GM18907 (cell line): ENCODE measurements around the gene DCHS2.
A peak's percentile ranks its signal among the peaks of the same experiment; 100 is the strongest.

Source experiments
- ATAC-seq: cut with Tn5 transposase; IDR thresholded peaks from one replicate; pipeline ENCODE4 v1.9.1; 2021; ENCODE audit warnings: mild to moderate bottlenecking, moderate library complexity; ENCODE audit not compliant: unreplicated experiment

Gene DCHS2

GRCh38 chr4:154490583-154491340 lies 837 bp downstream of the DCHS2 start:
- ATAC-seq: peak; percentile 87

- no peak for ATAC-seq
Observed at GRCh38 chr4:154490234-154490582, 1.4 kb downstream of the DCHS2 start.

- ATAC-seq: no peak
Observed at GRCh38 chr4:154489558-154490233, 1.9 kb downstream of the DCHS2 start.

GRCh38 chr4:154487145-154487544 lies 4.5 kb downstream of the DCHS2 start:
- ATAC-seq: no peak

- peak; percentile 99 for ATAC-seq
Observed at GRCh38 chr4:154485127-154485773, 6.3 kb downstream of the DCHS2 start.

- ATAC-seq: peak; percentile 27
Observed at GRCh38 chr4:154478547-154478946, 13.1 kb downstream of the DCHS2 start.

- ATAC-seq: peak; percentile 74
Observed at GRCh38 chr4:154478128-154478527, 13.5 kb downstream of the DCHS2 start.

GRCh38 chr4:154476232-154476631 lies 15.4 kb downstream of the DCHS2 start:
- no peak for ATAC-seq

- no peak for ATAC-seq
Observed at GRCh38 chr4:154475820-154476219, 15.8 kb downstream of the DCHS2 start.

- ATAC-seq: no peak
Observed at GRCh38 chr4:154473497-154473896, 18.1 kb downstream of the DCHS2 start.

GRCh38 chr4:154472858-154473257 lies 18.7 kb downstream of the DCHS2 start:
- no peak for ATAC-seq

GRCh38 chr4:154471526-154472331 lies 19.9 kb downstream of the DCHS2 start:
- ATAC-seq: peak; percentile 84

- ATAC-seq: peak; percentile 79
Observed at GRCh38 chr4:154471032-154471431, 20.6 kb downstream of the DCHS2 start.

GRCh38 chr4:154467886-154468285 lies 23.7 kb downstream of the DCHS2 start:
- no peak for ATAC-seq

- no peak for ATAC-seq
Observed at GRCh38 chr4:154466336-154466735, 25.3 kb downstream of the DCHS2 start.

GRCh38 chr4:154465085-154465484 lies 26.5 kb downstream of the DCHS2 start:
- ATAC-seq: no peak

GRCh38 chr4:154464654-154465053 lies 26.9 kb downstream of the DCHS2 start:
- no peak for ATAC-seq

GRCh38 chr4:154462081-154462810 lies 29.4 kb downstream of the DCHS2 start:
- ATAC-seq: no peak

GRCh38 chr4:154457471-154457870 lies 34.1 kb downstream of the DCHS2 start:
- no peak for ATAC-seq

- no peak for ATAC-seq
Observed at GRCh38 chr4:154456889-154457288, 34.7 kb downstream of the DCHS2 start.

GRCh38 chr4:154456240-154456639 lies 35.4 kb downstream of the DCHS2 start:
- ATAC-seq: no peak
